Panc1 (cell line): ENCODE measurements around the gene RIPOR3. TPM values are rescaled to one million over a fixed set of nuclear protein-coding genes. Genes with fewer than 3 reads are reported as not detected.
A peak's percentile ranks its signal among the peaks of the same experiment; 100 is the strongest.

ENCODE experiments used
- ATAC-seq: fragments of 200-7000 bp; cut with Tn5 transposase; 2 replicates; pipeline ENCODE4 v1.9.1; 2020; ENCODE audit warnings: mild to moderate bottlenecking, moderate library complexity
- BruUV-seq: library from RNA; stranded (reverse); fragments of 400-500 nt; replicated peaks from 2 replicates; lab custom pipeline; 2021; lab: Mats Ljungman, UMichigan
- CTCF ChIA-PET: fragments of 300-600 bp; sonication (Branson Sonifier 250); formaldehyde crosslinking; loops from one replicate; lab custom pipeline; 2022; ENCODE audit warnings: antibody characterized with exemption; lab: Charles Lee
- POLR2A ChIA-PET: fragments of 300-600 bp; sonication (Branson Sonifier 250); formaldehyde crosslinking; loops from one replicate; lab custom pipeline; 2022; ENCODE audit warnings: antibody characterized with exemption; lab: Charles Lee
- DNase-seq: peaks from one replicate; pipeline ENCODE4 v3.0.0-alpha.2; 2010; ENCODE audit warnings: low read depth, low spot score
- H3K27ac ChIP-seq: 2 replicates; pipeline ENCODE4 v1.5.1; 2011; ENCODE audit warnings: mild to moderate bottlenecking, low read length, inconsistent platforms
- H3K27me3 ChIP-seq: fragments of 200-500 bp; sonication (Bioruptor generic); 2 replicates; pipeline ENCODE4 v1.6.0; 2014; ENCODE audit warnings: low read length, inconsistent platforms; ENCODE audit not compliant: control insufficient read depth, insufficient read depth
- H3K36me3 ChIP-seq: fragments of 200-500 bp; sonication (Bioruptor generic); 2 replicates; pipeline ENCODE4 v1.5.1; 2014; ENCODE audit warnings: inconsistent platforms, mild to moderate bottlenecking, low read length, moderate library complexity; ENCODE audit not compliant: control insufficient read depth, insufficient read depth
- H3K4me1 ChIP-seq: 2 replicates; pipeline ENCODE4 v1.5.1; 2011; ENCODE audit warnings: inconsistent platforms, mild to moderate bottlenecking, low read length, moderate library complexity; ENCODE audit not compliant: control insufficient read depth, insufficient read depth
- H3K4me3 ChIP-seq, 2 experiments: 2 replicates each; pipeline ENCODE4 v1.5.1; 2011 to 2012; ENCODE audit warnings: low read depth in 2 of 2, low read length in 2 of 2, mild to moderate bottlenecking in 2 of 2, inconsistent platforms in 1 of 2, moderate library complexity in 1 of 2
- H3K9me3 ChIP-seq: fragments of 200-500 bp; sonication (Bioruptor generic); 2 replicates; pipeline ENCODE4 v1.5.1; 2014; ENCODE audit warnings: low read depth, mild to moderate bottlenecking, inconsistent platforms, low read length, moderate library complexity; ENCODE audit not compliant: control insufficient read depth, insufficient read depth
- CTCF ChIP-seq: fragments of 450-650 bp; IDR thresholded peaks from 2 replicates; pipeline ENCODE4 v1.5.1; 2017; ENCODE audit warnings: mild to moderate bottlenecking
- POLR2AphosphoS5 ChIP-seq: IDR thresholded peaks from 2 replicates; pipeline ENCODE4 v1.6.1; 2012; ENCODE audit warnings: mild to moderate bottlenecking, low read depth, low read length, moderate library complexity
- REST ChIP-seq, 2 experiments: IDR thresholded peaks; 2 replicates each; pipeline ENCODE4 v1.6.1; 2011 to 2012; ENCODE audit warnings: low read depth in 2 of 2, control low read depth in 1 of 2, low read length in 1 of 2, mild to moderate bottlenecking in 1 of 2, moderate library complexity in 1 of 2; ENCODE audit not compliant: insufficient read depth in 1 of 2
- SIN3A ChIP-seq: IDR thresholded peaks from 2 replicates; pipeline ENCODE4 v1.6.1; 2012; ENCODE audit warnings: low read depth, mild to moderate bottlenecking, low read length, moderate library complexity, borderline replicate concordance; ENCODE audit not compliant: insufficient read depth
- TCF7L2 ChIP-seq: IDR thresholded peaks from 2 replicates; pipeline ENCODE4 v1.6.1; 2011; ENCODE audit warnings: mild to moderate bottlenecking, low read depth, low read length, inconsistent platforms
- in situ Hi-C: cut with HindIII; loops from 2 replicates; pipeline ENCODE4 v1.10.0; 2016; ENCODE audit warnings: low sequenced_read_pairs, low pct_unique_long_range_greater_than_20kb
- intact Hi-C: fragments of 100-400 bp; cut with micrococcal nuclease; formaldehyde crosslinking; loops from one replicate; pipeline ENCODE4 v1.10.0; 2022; ENCODE audit not compliant: unreplicated experiment
- total RNA-seq: library from RNA; stranded (reverse); gene quantifications from one replicate; pipeline ENCODE4 v1.2.1, GENCODE V29; 2021; ENCODE audit not compliant: unreplicated experiment

RIPOR3 gene
- total RNA-seq, 1 experiment from 2014 or later, result 92.5 TPM

- ChIA-PET CTCF (interaction anchor here (0.5 to 1.7 kb wide), 4 partner anchors 31 to 159 kb away, joined by 3 to 7 read pairs (median 4); no protein-coding TSS in a partner anchor), POLR2A (no interaction called here)
- Histone ChIP-seq H3K4me3 (no peak overlapping the region), H3K9me3 (no peaks in the 10 kb centered on the region), H3K4me1 (peaks cover 77% of the 10 kb centered on the region), H3K27ac (peak overlapping the region; percentile 95), H3K36me3 (no peaks in the 10 kb centered on the region), H3K27me3 (no peaks in the 10 kb centered on the region)
- no peak for TF ChIP-seq TCF7L2
- no peak for TF ChIP-seq CTCF
- no peak for TF ChIP-seq POLR2AphosphoS5
- TF ChIP-seq SIN3A, result no peak
- no peak for TF ChIP-seq REST (IDR thresholded peaks at IDR 0.05; ENCODE audit: insufficient read depth in 1 of 2, low read depth in 2 of 2, low read length in 1 of 2)
- no TSS peak for BruUV-seq
- intact Hi-C loops (no loop called here), in situ Hi-C loops (no loop called here)
- DNase-seq, result no peak
- peak; percentile 47 for ATAC-seq
These were observed 62.3 kb downstream of the RIPOR3 start for GRCh38 chr20:50628853-50629669.

GRCh38 chr20:50628332-50628731, 63.0 kb downstream of the RIPOR3 start:
- H3K27ac ChIP-seq, result peak overlapping the region; percentile 95
- H3K9me3 ChIP-seq, result no peaks in the 10 kb centered on the region
- peaks cover 70% of the 10 kb centered on the region for H3K4me1 ChIP-seq
- H3K27me3 ChIP-seq, result no peaks in the 10 kb centered on the region
- ChIA-PET CTCF (interaction anchor here (0.6 to 1.7 kb wide), 3 partner anchors 121 to 160 kb away, joined by 4 to 7 read pairs (median 4); no protein-coding TSS in a partner anchor), POLR2A (no interaction called here)
- peak; percentile 31 for ATAC-seq
- no peaks in the 10 kb centered on the region for H3K36me3 ChIP-seq
- in situ Hi-C loops, result no loop called here
- DNase-seq, result no peak
- intact Hi-C loops, result no loop called here
- H3K4me3 ChIP-seq, result no peak overlapping the region
- no peak for TF ChIP-seq POLR2AphosphoS5
- no peak for TF ChIP-seq TCF7L2
- TF ChIP-seq CTCF, result no peak
- no peak for TF ChIP-seq REST (IDR thresholded peaks at IDR 0.05; ENCODE audit: insufficient read depth in 1 of 2, low read depth in 2 of 2, low read length in 1 of 2)
- TF ChIP-seq SIN3A, result no peak
- BruUV-seq, result no TSS peak
